Measurements from ENCODE around the gene NPC2.

Gene NPC2

GRCh38 chr14:74493343-74494261, 497 bp upstream of the NPC2 start, which contains the start of gene ISCA2:
Gene ISCA2 (plus strand): TSS chr14:74493765. CDS start chr14:74493775, 10 bp downstream.
- Histone ChIP-seq H3K4me3 (ENCODE audit: low read length, poor library complexity, severe bottlenecking) (peak within 1 kb of the TSS; percentile 98), H3K27me3 (ENCODE audit: insufficient read depth, low read length, poor library complexity, severe bottlenecking) (no peaks in the 10 kb centered on the region)

GRCh38 chr14:74491956-74492775, 939 bp downstream of the NPC2 start:
- H2AFZ ChIP-seq (ENCODE audit: low read length), result peak overlapping the region; percentile 95
- TF ChIP-seq EZH2phosphoT487 (IDR thresholded peaks at IDR 0.05; ENCODE audit: borderline replicate concordance) (no peak), CTCF (conservative IDR thresholded peaks at IDR 0.05; ENCODE audit: low read length) (peak; percentile 61)

More at GRCh38 chr14:74493343-74494261, 497 bp upstream of the NPC2 start, which contains the start of gene ISCA2:
- H3K79me2 ChIP-seq (ENCODE audit: insufficient read depth, low read length), result peaks cover 37% of the 10 kb centered on the region
- H3K9ac ChIP-seq (ENCODE audit: low read depth, low read length, poor library complexity, severe bottlenecking), result peak within 1 kb of the TSS; percentile 90
- peaks cover 13% of the 10 kb centered on the region for H3F3A ChIP-seq (ENCODE audit: low read depth)
- TF ChIP-seq CTCF (conservative IDR thresholded peaks at IDR 0.05; ENCODE audit: low read length) (no peak), EZH2phosphoT487 (IDR thresholded peaks at IDR 0.05; ENCODE audit: borderline replicate concordance) (no peak)
- no peaks in the 10 kb centered on the region for H3K9me3 ChIP-seq (ENCODE audit: insufficient read depth, low read depth, low read length)
- no peaks in the 10 kb centered on the region for H3K36me3 ChIP-seq (ENCODE audit: insufficient read depth, low read length)
- peak within 1 kb of the TSS; percentile 95 for H2AFZ ChIP-seq (ENCODE audit: low read length)
- peaks cover 7% of the 10 kb centered on the region for H4K20me1 ChIP-seq (ENCODE audit: insufficient read depth, low read length, poor library complexity, severe bottlenecking)
- peaks cover 54% of the 10 kb centered on the region for H3K4me1 ChIP-seq (ENCODE audit: insufficient read depth, low read length, poor library complexity, severe bottlenecking)
- H3K4me2 ChIP-seq (ENCODE audit: low read depth, low read length, poor library complexity, severe bottlenecking), result peak within 1 kb of the TSS; percentile 89
- no peaks in the 10 kb centered on the region for H3K9me2 ChIP-seq (replicated peaks; ENCODE audit: low read depth, low read length)

GRCh38 chr14:74490486-74490885, 2.6 kb downstream of the NPC2 start:
- Histone ChIP-seq H3K9me2 (replicated peaks; ENCODE audit: low read depth, low read length) (no peaks in the 10 kb centered on the region), H3K9me3 (ENCODE audit: insufficient read depth, low read depth, low read length) (no peaks in the 10 kb centered on the region), H3K27me3 (ENCODE audit: insufficient read depth, low read length, poor library complexity, severe bottlenecking) (no peaks in the 10 kb centered on the region), H3K4me1 (ENCODE audit: insufficient read depth, low read length, poor library complexity, severe bottlenecking) (peaks cover 42% of the 10 kb centered on the region), H3K4me2 (ENCODE audit: low read depth, low read length, poor library complexity, severe bottlenecking) (peak overlapping the region; percentile 22), H3K9ac (ENCODE audit: low read depth, low read length, poor library complexity, severe bottlenecking) (no peak overlapping the region), H3F3A (ENCODE audit: low read depth) (peaks cover 8% of the 10 kb centered on the region), H3K36me3 (ENCODE audit: insufficient read depth, low read length) (no peaks in the 10 kb centered on the region), H3K4me3 (ENCODE audit: low read length, poor library complexity, severe bottlenecking) (no peak overlapping the region), H2AFZ (ENCODE audit: low read length) (no peak overlapping the region), H3K79me2 (ENCODE audit: insufficient read depth, low read length) (peaks cover 29% of the 10 kb centered on the region), H4K20me1 (ENCODE audit: insufficient read depth, low read length, poor library complexity, severe bottlenecking) (peaks cover 7% of the 10 kb centered on the region)
- no peak for TF ChIP-seq CTCF (conservative IDR thresholded peaks at IDR 0.05; ENCODE audit: low read length)
- TF ChIP-seq EZH2phosphoT487 (IDR thresholded peaks at IDR 0.05; ENCODE audit: borderline replicate concordance), result no peak

More at GRCh38 chr14:74491956-74492775, 939 bp downstream of the NPC2 start:
- Histone ChIP-seq H3K9me3 (ENCODE audit: insufficient read depth, low read depth, low read length) (no peaks in the 10 kb centered on the region), H3K4me1 (ENCODE audit: insufficient read depth, low read length, poor library complexity, severe bottlenecking) (peaks cover 54% of the 10 kb centered on the region), H3K4me3 (ENCODE audit: low read length, poor library complexity, severe bottlenecking) (peak overlapping the region; percentile 85), H3K79me2 (ENCODE audit: insufficient read depth, low read length) (peaks cover 32% of the 10 kb centered on the region), H4K20me1 (ENCODE audit: insufficient read depth, low read length, poor library complexity, severe bottlenecking) (peaks cover 7% of the 10 kb centered on the region), H3K9me2 (replicated peaks; ENCODE audit: low read depth, low read length) (no peaks in the 10 kb centered on the region), H3K36me3 (ENCODE audit: insufficient read depth, low read length) (no peaks in the 10 kb centered on the region), H3K9ac (ENCODE audit: low read depth, low read length, poor library complexity, severe bottlenecking) (peak overlapping the region; percentile 86), H3K4me2 (ENCODE audit: low read depth, low read length, poor library complexity, severe bottlenecking) (peak overlapping the region; percentile 88), H3F3A (ENCODE audit: low read depth) (peaks cover 13% of the 10 kb centered on the region), H3K27me3 (ENCODE audit: insufficient read depth, low read length, poor library complexity, severe bottlenecking) (no peaks in the 10 kb centered on the region)

Measured in Loucy (cell line).